Measurements from ENCODE around the gene PNRC2.

DNA sequence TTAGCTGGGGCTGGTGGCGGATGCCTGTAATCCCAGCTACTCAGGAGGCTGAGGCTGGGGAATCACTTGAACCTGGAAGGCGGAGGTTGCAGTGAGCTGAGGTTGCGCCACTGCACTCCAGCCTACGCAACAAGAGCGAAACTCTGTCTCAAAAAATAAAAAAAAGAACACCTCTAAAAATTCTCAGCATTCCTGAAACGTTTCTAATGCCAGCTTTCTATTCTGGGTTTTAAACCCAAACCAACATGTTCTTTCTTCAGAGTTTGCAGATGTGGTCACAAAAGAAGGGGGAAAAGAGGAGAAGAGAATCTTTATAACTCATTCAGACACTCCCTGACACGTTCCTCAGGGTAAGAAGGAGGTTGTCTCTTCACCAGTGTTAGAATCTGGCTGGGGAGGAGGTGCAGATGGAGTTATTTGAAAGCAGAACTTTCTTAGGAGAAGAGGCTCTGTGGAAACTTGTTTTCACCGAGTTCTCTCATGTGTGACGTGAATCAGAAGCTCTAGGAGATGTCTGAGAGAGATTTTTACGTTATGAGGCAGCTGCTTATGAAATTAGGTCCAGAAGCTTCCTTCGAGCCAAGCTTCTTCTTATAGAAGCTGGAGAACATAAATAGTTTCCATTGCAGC is 28.7 kb upstream of the PNRC2 start:
- TF ChIP-seq, protein P1, sequence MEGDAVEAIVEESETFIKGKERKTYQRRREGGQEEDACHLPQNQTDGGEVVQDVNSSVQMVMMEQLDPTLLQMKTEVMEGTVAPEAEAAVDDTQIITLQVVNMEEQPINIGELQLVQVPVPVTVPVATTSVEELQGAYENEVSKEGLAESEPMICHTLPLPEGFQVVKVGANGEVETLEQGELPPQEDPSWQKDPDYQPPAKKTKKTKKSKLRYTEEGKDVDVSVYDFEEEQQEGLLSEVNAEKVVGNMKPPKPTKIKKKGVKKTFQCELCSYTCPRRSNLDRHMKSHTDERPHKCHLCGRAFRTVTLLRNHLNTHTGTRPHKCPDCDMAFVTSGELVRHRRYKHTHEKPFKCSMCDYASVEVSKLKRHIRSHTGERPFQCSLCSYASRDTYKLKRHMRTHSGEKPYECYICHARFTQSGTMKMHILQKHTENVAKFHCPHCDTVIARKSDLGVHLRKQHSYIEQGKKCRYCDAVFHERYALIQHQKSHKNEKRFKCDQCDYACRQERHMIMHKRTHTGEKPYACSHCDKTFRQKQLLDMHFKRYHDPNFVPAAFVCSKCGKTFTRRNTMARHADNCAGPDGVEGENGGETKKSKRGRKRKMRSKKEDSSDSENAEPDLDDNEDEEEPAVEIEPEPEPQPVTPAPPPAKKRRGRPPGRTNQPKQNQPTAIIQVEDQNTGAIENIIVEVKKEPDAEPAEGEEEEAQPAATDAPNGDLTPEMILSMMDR (IDR thresholded peaks at IDR 0.05 in 4 of 5, conservative IDR thresholded peaks at IDR 0.05 in 1 of 5) = no peak
- no peak for TF ChIP-seq POLR2A (IDR thresholded peaks at IDR 0.05)
